HEK293 (cell line): Measurements from ENCODE around the gene UNK.

Source experiments
- BCL11B ChIP-seq: fragments of 450-650 bp; formaldehyde crosslinking; IDR thresholded peaks from 2 replicates; pipeline ENCODE4 v1.5.1; 2016; ENCODE audit warnings: low read depth, missing biosample characterization, missing genetic modification characterization
- FEZF1 ChIP-seq: fragments of 450-650 bp; formaldehyde crosslinking; IDR thresholded peaks from 2 replicates; pipeline ENCODE4 v1.5.1; 2016; ENCODE audit warnings: missing biosample characterization, missing genetic modification characterization
- GFI1B ChIP-seq: fragments of 450-650 bp; formaldehyde crosslinking; IDR thresholded peaks from 2 replicates; pipeline ENCODE4 v1.5.1; 2016; ENCODE audit warnings: missing biosample characterization, missing genetic modification characterization
- GLIS1 ChIP-seq: fragments of 450-650 bp; formaldehyde crosslinking; IDR thresholded peaks from 2 replicates; pipeline ENCODE4 v1.5.1; 2016; ENCODE audit warnings: missing biosample characterization, missing genetic modification characterization
- KLF16 ChIP-seq: fragments of 450-650 bp; formaldehyde crosslinking; IDR thresholded peaks from 2 replicates; pipeline ENCODE4 v1.5.1; 2017; ENCODE audit warnings: missing biosample characterization, missing genetic modification characterization
- KLF9 ChIP-seq: fragments of 450-650 bp; formaldehyde crosslinking; IDR thresholded peaks from 2 replicates; pipeline ENCODE4 v1.5.1; 2016; ENCODE audit warnings: missing biosample characterization, missing genetic modification characterization, low read depth
- MYNN ChIP-seq: fragments of 450-650 bp; formaldehyde crosslinking; IDR thresholded peaks from 2 replicates; pipeline ENCODE4 v1.5.1; 2016; ENCODE audit warnings: missing biosample characterization, missing genetic modification characterization, borderline replicate concordance
- PRDM1 ChIP-seq: fragments of 450-650 bp; formaldehyde crosslinking; IDR thresholded peaks from 2 replicates; pipeline ENCODE4; 2016; ENCODE audit warnings: missing biosample characterization, missing genetic modification characterization
- SCRT2 ChIP-seq: fragments of 450-650 bp; formaldehyde crosslinking; IDR thresholded peaks from 2 replicates; pipeline ENCODE4 v1.5.1; 2016; ENCODE audit warnings: missing biosample characterization, missing genetic modification characterization
- SP7 ChIP-seq: fragments of 450-650 bp; formaldehyde crosslinking; IDR thresholded peaks from 2 replicates; pipeline ENCODE4 v1.5.1; 2016; ENCODE audit warnings: missing biosample characterization, missing genetic modification characterization
- TRIM28 ChIP-seq: IDR thresholded peaks from 2 replicates; pipeline ENCODE4 v1.6.1; 2011; ENCODE audit warnings: low read length, control low read depth, borderline replicate concordance
- WT1 ChIP-seq: fragments of 450-650 bp; formaldehyde crosslinking; IDR thresholded peaks from 2 replicates; pipeline ENCODE4 v1.5.1; 2016; ENCODE audit warnings: missing biosample characterization, missing genetic modification characterization
- ZBTB6 ChIP-seq: fragments of 450-650 bp; formaldehyde crosslinking; IDR thresholded peaks from 2 replicates; pipeline ENCODE4 v1.5.1; 2017; ENCODE audit warnings: missing biosample characterization, missing genetic modification characterization
- ZBTB8A ChIP-seq: fragments of 450-650 bp; formaldehyde crosslinking; IDR thresholded peaks from 2 replicates; pipeline ENCODE4 v1.5.1; 2016; ENCODE audit warnings: missing biosample characterization, missing genetic modification characterization
- ZFP41 ChIP-seq: fragments of 450-650 bp; formaldehyde crosslinking; IDR thresholded peaks from 2 replicates; pipeline ENCODE4 v1.5.1; 2016; ENCODE audit warnings: missing biosample characterization, missing genetic modification characterization, borderline replicate concordance
- ZFP69B ChIP-seq: fragments of 450-650 bp; formaldehyde crosslinking; IDR thresholded peaks from 2 replicates; pipeline ENCODE4 v1.5.1; 2016; ENCODE audit warnings: missing biosample characterization, missing genetic modification characterization
- ZNF266 ChIP-seq: fragments of 450-650 bp; formaldehyde crosslinking; IDR thresholded peaks from 2 replicates; pipeline ENCODE4 v1.5.1; 2016; ENCODE audit warnings: missing biosample characterization, missing genetic modification characterization, low read depth
- ZNF324 ChIP-seq: fragments of 450-650 bp; formaldehyde crosslinking; IDR thresholded peaks from 2 replicates; pipeline ENCODE4 v1.5.1; 2016; ENCODE audit warnings: missing biosample characterization, missing genetic modification characterization
- ZNF362 ChIP-seq: fragments of 450-650 bp; formaldehyde crosslinking; IDR thresholded peaks from 2 replicates; pipeline ENCODE4 v1.5.1; 2016; ENCODE audit warnings: missing biosample characterization, missing genetic modification characterization
- ZNF366 ChIP-seq: fragments of 450-650 bp; formaldehyde crosslinking; conservative IDR thresholded peaks from 2 replicates; pipeline ENCODE4 v1.5.1; 2016; ENCODE audit warnings: missing biosample characterization, missing genetic modification characterization
- ZNF423 ChIP-seq: fragments of 450-650 bp; formaldehyde crosslinking; IDR thresholded peaks from 2 replicates; pipeline ENCODE4 v1.5.1; 2016; ENCODE audit warnings: missing biosample characterization, missing genetic modification characterization
- ZNF488 ChIP-seq: fragments of 450-650 bp; formaldehyde crosslinking; IDR thresholded peaks from 2 replicates; pipeline ENCODE4 v1.5.1; 2016; ENCODE audit warnings: missing biosample characterization, missing genetic modification characterization
- ZNF518A ChIP-seq: fragments of 450-650 bp; formaldehyde crosslinking; conservative IDR thresholded peaks from 2 replicates; pipeline ENCODE4 v1.5.1; 2016; ENCODE audit warnings: low read depth, missing biosample characterization, missing genetic modification characterization
- ZNF529 ChIP-seq: fragments of 450-650 bp; formaldehyde crosslinking; IDR thresholded peaks from 2 replicates; pipeline ENCODE4 v1.5.1; 2017; ENCODE audit warnings: missing genetic modification characterization, missing biosample characterization; ENCODE audit not compliant: insufficient replicate concordance
- ZNF610 ChIP-seq: fragments of 450-650 bp; formaldehyde crosslinking; IDR thresholded peaks from 2 replicates; pipeline ENCODE4 v1.5.1; 2016; ENCODE audit warnings: missing biosample characterization, missing genetic modification characterization, borderline replicate concordance
- ZNF701 ChIP-seq: fragments of 450-650 bp; formaldehyde crosslinking; IDR thresholded peaks from 2 replicates; pipeline ENCODE4 v1.5.1; 2016; ENCODE audit warnings: missing biosample characterization, missing genetic modification characterization
- ZNF707 ChIP-seq: fragments of 450-650 bp; formaldehyde crosslinking; IDR thresholded peaks from 2 replicates; pipeline ENCODE4 v1.5.1; 2016; ENCODE audit warnings: missing biosample characterization, missing genetic modification characterization
- ZNF768 ChIP-seq: fragments of 450-650 bp; formaldehyde crosslinking; IDR thresholded peaks from 2 replicates; pipeline ENCODE4 v1.5.1; 2018; ENCODE audit warnings: missing biosample characterization, mild to moderate bottlenecking, missing genetic modification characterization
- ZNF777 ChIP-seq: fragments of 450-650 bp; formaldehyde crosslinking; IDR thresholded peaks from 2 replicates; pipeline ENCODE4 v1.5.1; 2017; ENCODE audit warnings: missing biosample characterization, missing genetic modification characterization, borderline replicate concordance
- ZNF785 ChIP-seq: fragments of 450-650 bp; formaldehyde crosslinking; IDR thresholded peaks from 2 replicates; pipeline ENCODE4 v1.5.1; 2016; ENCODE audit warnings: missing biosample characterization, missing genetic modification characterization
- ZNF792 ChIP-seq: fragments of 450-650 bp; formaldehyde crosslinking; IDR thresholded peaks from 2 replicates; pipeline ENCODE4 v1.5.1; 2016; ENCODE audit warnings: missing biosample characterization, missing genetic modification characterization
- ZNF843 ChIP-seq: fragments of 450-650 bp; formaldehyde crosslinking; IDR thresholded peaks from 2 replicates; pipeline ENCODE4 v1.5.1; 2016; ENCODE audit warnings: missing biosample characterization, missing genetic modification characterization

UNK gene

GRCh38 chr17:75785016-75785890 lies 647 bp downstream of the UNK start (continued):
- no peak for TF ChIP-seq ZNF362
- no peak for TF ChIP-seq FEZF1 (tag by site-specific recombination)
- TF ChIP-seq MYNN (tag by site-specific recombination), result no peak
- 0 out of 2 replicates have a peak, but pooled peaks have one; percentile 38 for TF ChIP-seq TRIM28
- peak; percentile 72 for TF ChIP-seq ZFP69B (tag by site-specific recombination)
- no peak; the same call in 1 of the 2 replicates for TF ChIP-seq KLF9 (tag by site-specific recombination)
- no peak for TF ChIP-seq ZNF768 (tag by site-specific recombination)
- TF ChIP-seq ZNF266 (tag by site-specific recombination), result no peak
- TF ChIP-seq ZNF529 (tag by site-specific recombination), result no peak
- TF ChIP-seq ZNF792 (tag by site-specific recombination), result peak; percentile 60; the same call in 1 of the 2 replicates
- TF ChIP-seq ZNF610 (tag by site-specific recombination), result no peak
- TF ChIP-seq ZNF324 (tag by site-specific recombination), result peak; percentile 98
- TF ChIP-seq GLIS1 (tag by site-specific recombination), result no peak
- TF ChIP-seq ZNF777 (tag by site-specific recombination), result no peak
- peak; percentile 86 for TF ChIP-seq SP7 (tag by site-specific recombination)
- TF ChIP-seq ZFP41 (tag by site-specific recombination), result no peak
- peak; percentile 60 for TF ChIP-seq SCRT2 (tag by site-specific recombination)
- peak; percentile 50; the same call in 1 of the 2 replicates for TF ChIP-seq ZNF366 (tag by site-specific recombination)
- TF ChIP-seq ZNF843 (tag by site-specific recombination), result 0 out of 2 replicates have a peak, but pooled peaks have one; percentile 57
- TF ChIP-seq BCL11B (tag by site-specific recombination), result peak; percentile 90; the same call in 1 of the 2 replicates
- TF ChIP-seq ZBTB8A (tag by site-specific recombination), result no peak; the same call in 1 of the 2 replicates
- 0 out of 2 replicates have a peak, but pooled peaks have one; percentile 25 for TF ChIP-seq ZNF518A (tag by site-specific recombination)
- TF ChIP-seq ZNF423 (tag by site-specific recombination), result no peak
- TF ChIP-seq WT1, result peak; percentile 66
- TF ChIP-seq ZNF701 (tag by site-specific recombination), result no peak
- no peak for TF ChIP-seq ZNF488 (tag by site-specific recombination)
- no peak for TF ChIP-seq ZNF707
- TF ChIP-seq ZNF785, result no peak
- TF ChIP-seq ZBTB6, result no peak
- no peak for TF ChIP-seq GFI1B (tag by site-specific recombination)
- peak; percentile 70 for TF ChIP-seq PRDM1 (tag by site-specific recombination)
- no peak; the same call in 1 of the 2 replicates for TF ChIP-seq KLF16 (tag by site-specific recombination)
